Activated T-cell treated with anti-CD3 and anti-CD28 coated beads, Interleukin-2, amount 50 U/mL, for 4 hours (primary cell): ENCODE data around the gene AGTPBP1. TPM values are rescaled to one million over a fixed set of nuclear protein-coding genes. Genes with fewer than 3 reads are reported as not detected.

ENCODE experiments used
- ATAC-seq, 2 donors: fragments of 200-7000 bp; cut with Tn5 transposase; one replicate each; pipeline ENCODE4 v1.10.0; 2021
- DNase-seq: peaks from one replicate; pipeline ENCODE4 v3.0.0-alpha.2; 2020
- H3K27me3 Mint-ChIP-seq: one replicate; pipeline ENCODE4 v1.8.0; 2021; ENCODE audit warnings: low read depth, mixed read lengths
- H3K36me3 Mint-ChIP-seq: one replicate; pipeline ENCODE4 v1.8.0; 2022; ENCODE audit warnings: mixed read lengths; ENCODE audit not compliant: insufficient read depth
- H3K4me1 Mint-ChIP-seq: one replicate; pipeline ENCODE4 v1.8.0; 2021; ENCODE audit warnings: low read depth, mixed read lengths
- H3K4me3 Mint-ChIP-seq: one replicate; pipeline ENCODE4 v1.8.0; 2021; ENCODE audit warnings: mild to moderate bottlenecking, moderate library complexity, mixed read lengths
- H3K9me3 Mint-ChIP-seq: one replicate; pipeline ENCODE4 v1.8.0; 2021; ENCODE audit warnings: mixed read lengths
- total RNA-seq, 3 donors: library from RNA; stranded (reverse); gene quantifications; one replicate each; pipeline ENCODE4 v1.2.1, GENCODE V29; 2021

Gene AGTPBP1
- total RNA-seq, 3 donors from 2014 or later, result 17.2 to 20.3 (median 17.8) TPM

DNA sequence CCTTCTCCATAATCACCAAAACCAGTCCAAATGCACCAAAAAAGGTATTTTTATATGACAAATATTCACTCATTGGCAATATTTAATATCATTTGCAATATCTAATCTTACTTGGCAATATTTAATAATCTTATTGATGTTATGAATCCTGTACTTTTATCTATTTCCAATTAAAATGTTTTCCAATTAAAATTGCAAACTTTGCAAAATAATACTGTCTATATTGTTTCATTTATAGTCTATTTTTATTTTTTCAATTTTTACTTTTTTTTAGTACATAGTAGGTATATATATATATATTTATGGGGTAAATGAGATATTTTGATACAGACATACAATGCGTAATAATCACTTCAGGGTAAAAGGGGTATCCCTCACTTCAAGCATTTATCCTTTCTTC is 109.9 kb downstream of the AGTPBP1 start:
- ATAC-seq (no peak), DNase-seq (no peak)
- Mint-ChIP-seq H3K27me3 (no peaks in the 10 kb centered on the region), H3K36me3 (peaks cover 22% of the 10 kb centered on the region), H3K4me1 (no peaks in the 10 kb centered on the region), H3K9me3 (no peaks in the 10 kb centered on the region), H3K4me3 (no peak overlapping the region)

DNA sequence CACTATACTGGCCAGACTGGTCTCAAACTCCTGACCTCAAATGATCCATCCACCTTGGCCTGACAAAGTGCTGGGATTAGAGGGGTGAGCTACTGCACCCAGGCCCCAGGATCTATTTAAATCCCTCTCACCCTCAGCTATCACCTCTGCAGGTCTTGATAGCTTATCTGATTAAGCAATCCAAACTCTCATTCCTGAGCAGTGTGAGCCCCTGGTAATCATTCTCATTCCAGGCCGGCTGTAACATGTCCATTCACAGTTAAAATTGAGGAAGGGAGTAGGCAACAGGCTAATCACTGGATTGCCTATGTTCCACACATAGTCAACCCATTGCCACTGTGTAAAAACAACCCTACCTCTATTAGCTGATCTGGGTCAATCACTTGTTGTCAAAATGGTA is 111.1 kb downstream of the AGTPBP1 start:
- Mint-ChIP-seq H3K9me3 (no peaks in the 10 kb centered on the region), H3K4me3 (no peak overlapping the region), H3K27me3 (no peaks in the 10 kb centered on the region), H3K4me1 (no peaks in the 10 kb centered on the region), H3K36me3 (peaks cover 16% of the 10 kb centered on the region)
- DNase-seq, result no peak
- ATAC-seq, result no peak

DNA sequence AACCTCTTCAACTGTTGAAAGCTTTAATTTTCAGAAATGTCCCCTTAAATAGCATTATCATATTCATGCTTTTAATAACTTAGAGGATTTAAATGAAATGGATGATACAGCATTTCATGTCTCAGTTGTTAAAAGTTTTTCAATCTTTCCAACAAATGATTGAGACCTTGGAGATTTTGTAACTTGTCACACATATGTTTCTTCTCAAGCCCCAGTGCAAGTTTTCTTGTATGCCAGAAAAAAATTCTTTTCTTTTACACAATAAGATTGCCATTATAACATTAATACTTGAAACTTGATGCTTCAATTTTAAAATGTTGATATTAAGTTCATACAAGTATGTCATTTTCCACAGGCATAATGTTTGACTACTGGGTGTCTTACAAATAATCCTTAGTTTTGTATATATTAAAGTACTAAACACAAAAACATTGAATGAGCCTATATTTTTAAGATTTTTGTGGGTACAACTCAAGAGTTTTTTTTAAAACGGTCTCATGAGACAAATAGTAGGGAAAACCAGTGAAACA is 124.5 kb downstream of the AGTPBP1 start:
- Mint-ChIP-seq H3K4me3 (no peak overlapping the region), H3K36me3 (peaks cover 14% of the 10 kb centered on the region), H3K4me1 (no peaks in the 10 kb centered on the region), H3K27me3 (no peaks in the 10 kb centered on the region), H3K9me3 (no peaks in the 10 kb centered on the region)
- ATAC-seq (no peak), DNase-seq (no peak)

DNA sequence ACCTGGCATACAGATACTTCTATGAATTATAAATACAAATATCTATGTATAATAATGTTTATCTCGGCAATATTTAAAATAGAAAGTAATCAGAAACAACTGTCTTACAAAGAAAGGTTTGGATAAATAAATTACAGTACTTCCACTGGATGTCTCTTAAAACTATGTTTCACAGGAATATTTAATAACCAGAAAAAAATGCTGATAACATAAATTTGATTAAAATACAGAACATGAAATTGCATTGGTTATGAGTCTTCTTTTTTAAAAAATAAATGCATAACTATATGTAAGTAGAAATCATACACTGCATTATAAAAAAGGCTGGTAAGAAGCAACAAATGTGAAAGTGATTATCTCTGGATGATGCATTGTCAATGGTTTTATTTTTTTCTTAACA is 126.0 kb downstream of the AGTPBP1 start:
- no peak overlapping the region for H3K4me3 Mint-ChIP-seq
- DNase-seq (no peak), ATAC-seq (no peak)
- no peaks in the 10 kb centered on the region for H3K4me1 Mint-ChIP-seq
- H3K9me3 Mint-ChIP-seq, result no peaks in the 10 kb centered on the region
- H3K36me3 Mint-ChIP-seq, result peaks cover 14% of the 10 kb centered on the region
- H3K27me3 Mint-ChIP-seq, result no peaks in the 10 kb centered on the region

DNA sequence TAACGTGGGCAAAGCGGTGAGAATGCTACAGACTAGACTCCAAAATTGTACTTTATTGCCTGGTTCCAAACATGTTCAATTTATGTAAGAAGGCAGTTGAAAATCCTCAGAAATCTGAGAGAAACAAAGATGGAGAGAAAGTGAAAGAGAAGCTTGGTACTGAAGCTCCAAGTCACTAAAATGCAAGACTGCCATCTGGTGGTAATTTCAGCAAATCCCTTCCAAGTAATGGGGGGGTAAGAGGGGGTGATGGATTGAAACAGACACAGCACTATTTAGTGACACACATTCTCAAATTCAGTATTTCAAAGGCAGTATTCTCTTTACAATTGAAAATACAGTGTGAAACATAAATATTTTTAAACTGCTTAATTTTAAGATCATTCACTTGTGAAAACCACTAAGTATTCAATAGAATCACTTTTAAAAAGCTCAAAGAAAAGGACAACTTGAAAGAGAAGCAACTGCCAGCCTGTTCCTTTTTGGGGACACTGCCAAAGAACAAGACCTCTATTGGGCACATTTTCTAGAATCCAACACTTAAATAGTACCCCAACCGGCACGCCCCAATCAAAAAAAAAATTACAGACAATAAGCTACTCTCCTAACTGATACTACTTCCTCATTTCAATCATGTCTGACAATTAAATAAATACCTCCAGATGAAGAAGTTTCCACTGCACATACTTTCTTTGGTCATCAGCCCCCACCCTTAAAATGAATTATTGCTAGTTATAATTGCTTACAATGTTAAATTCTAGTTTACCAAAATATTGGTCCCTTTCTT is 131.5 kb downstream of the AGTPBP1 start:
- H3K4me1 Mint-ChIP-seq, result peaks cover 7% of the 10 kb centered on the region
- H3K9me3 Mint-ChIP-seq, result no peaks in the 10 kb centered on the region
- ATAC-seq, result peak; percentile 86 to 89
- DNase-seq, result no peak
- no peaks in the 10 kb centered on the region for H3K27me3 Mint-ChIP-seq
- H3K36me3 Mint-ChIP-seq, result peaks cover 8% of the 10 kb centered on the region
- no peak overlapping the region for H3K4me3 Mint-ChIP-seq

DNA sequence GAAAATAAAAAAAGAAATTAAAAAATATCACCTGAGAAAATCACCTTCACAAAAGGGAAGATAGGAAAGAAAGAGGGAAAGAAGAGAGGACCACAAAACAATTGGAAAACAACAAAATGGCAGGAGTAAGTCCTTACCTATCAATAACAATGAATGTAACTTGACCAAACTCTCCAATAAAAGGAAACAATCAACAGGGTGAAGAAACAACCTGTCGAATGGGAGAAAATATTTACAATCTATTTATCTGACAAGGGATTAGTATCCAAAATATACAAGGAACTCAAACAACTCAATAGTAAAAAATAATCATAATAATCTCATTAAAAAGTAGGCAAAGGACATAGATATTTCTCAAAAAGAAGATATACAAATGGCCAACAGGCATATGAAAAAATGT is 135.8 kb downstream of the AGTPBP1 start:
- H3K4me1 Mint-ChIP-seq, result peaks cover 17% of the 10 kb centered on the region
- H3K27me3 Mint-ChIP-seq, result no peaks in the 10 kb centered on the region
- DNase-seq (no peak), ATAC-seq (no peak)
- no peak overlapping the region for H3K4me3 Mint-ChIP-seq
- H3K36me3 Mint-ChIP-seq, result peaks cover 34% of the 10 kb centered on the region
- H3K9me3 Mint-ChIP-seq, result no peaks in the 10 kb centered on the region

DNA sequence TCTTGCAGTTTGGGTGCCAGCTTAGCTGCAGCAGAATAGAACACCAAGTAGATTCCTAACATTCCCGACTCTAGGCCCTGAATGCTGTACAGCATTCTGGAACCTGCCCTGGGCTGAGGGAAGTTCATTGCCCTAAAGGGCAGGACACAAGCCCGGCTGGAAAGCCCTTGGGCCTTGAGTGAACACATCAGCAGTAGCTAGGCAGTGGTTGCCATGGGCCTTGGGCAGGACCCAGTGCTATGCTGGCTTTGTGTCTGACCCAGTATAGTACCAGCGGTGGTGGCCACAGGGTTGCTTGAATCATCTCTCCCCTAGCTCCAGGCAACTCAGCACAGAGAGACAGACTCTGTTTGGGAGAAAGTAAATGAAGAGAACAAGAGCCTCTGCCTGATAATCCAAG is 137.8 kb downstream of the AGTPBP1 start:
- Mint-ChIP-seq H3K4me3 (no peak overlapping the region), H3K27me3 (no peaks in the 10 kb centered on the region)
- ATAC-seq, result no peak

DNA sequence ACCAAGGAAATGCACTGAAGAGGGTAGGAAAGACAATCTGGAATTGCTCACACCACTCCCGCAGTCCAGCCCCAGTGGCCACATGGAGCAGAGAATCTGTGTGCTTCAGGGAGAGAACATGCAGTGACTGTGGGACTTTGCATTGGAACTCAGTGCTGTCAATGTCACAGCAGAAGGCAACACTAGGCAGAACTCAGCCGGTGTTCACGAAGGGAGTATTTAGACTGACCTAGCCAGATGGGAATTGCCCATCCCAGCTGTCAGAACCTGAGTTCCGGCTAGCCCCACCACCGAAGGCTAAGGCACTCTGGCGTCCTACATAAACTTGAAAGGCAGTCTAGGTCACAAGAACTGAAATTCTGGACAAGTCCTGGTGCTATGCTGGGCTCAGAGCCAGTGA is 139.0 kb downstream of the AGTPBP1 start:
- Mint-ChIP-seq H3K27me3 (no peaks in the 10 kb centered on the region), H3K4me1 (peaks cover 15% of the 10 kb centered on the region), H3K9me3 (no peaks in the 10 kb centered on the region), H3K36me3 (peaks cover 37% of the 10 kb centered on the region), H3K4me3 (no peak overlapping the region)
- ATAC-seq, result no peak
- DNase-seq, result no peak

More for the DNA sequence above, 137.8 kb downstream of the AGTPBP1 start:
- H3K36me3 Mint-ChIP-seq, result peaks cover 37% of the 10 kb centered on the region
- no peak for DNase-seq
- peaks cover 18% of the 10 kb centered on the region for H3K4me1 Mint-ChIP-seq
- no peaks in the 10 kb centered on the region for H3K9me3 Mint-ChIP-seq

DNA sequence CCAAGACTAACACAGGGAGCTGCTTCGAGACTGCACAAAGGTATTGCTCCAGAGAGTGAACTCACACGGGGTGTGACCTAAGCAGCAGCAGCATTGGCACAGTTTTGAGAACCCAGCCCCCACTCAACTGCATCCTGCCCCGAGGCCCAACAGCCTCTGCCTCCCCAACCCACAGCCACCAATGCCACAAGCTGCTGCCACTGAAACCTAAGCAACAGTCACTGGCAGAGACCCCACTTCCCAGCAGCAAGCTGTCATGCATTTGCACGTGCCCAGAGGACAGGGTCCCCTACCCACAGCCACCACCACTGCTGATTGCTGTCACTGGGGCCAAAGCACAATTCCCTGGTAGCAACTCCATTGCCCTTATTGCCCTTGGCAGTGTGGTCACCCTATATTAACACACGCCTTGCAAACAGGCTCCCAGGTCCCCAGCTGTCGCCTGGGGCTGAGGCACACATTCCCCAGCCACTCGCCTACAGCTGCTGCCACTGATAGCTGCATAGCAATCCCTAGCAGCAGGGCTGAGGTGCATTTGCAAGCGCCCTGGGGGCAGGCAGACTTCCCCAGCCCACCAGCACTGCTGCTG is 141.0 kb downstream of the AGTPBP1 start:
- no peaks in the 10 kb centered on the region for H3K27me3 Mint-ChIP-seq
- H3K36me3 Mint-ChIP-seq, result peaks cover 37% of the 10 kb centered on the region
- DNase-seq (no peak), ATAC-seq (no peak)
- H3K4me3 Mint-ChIP-seq, result no peak overlapping the region
- H3K4me1 Mint-ChIP-seq, result peaks cover 15% of the 10 kb centered on the region
- H3K9me3 Mint-ChIP-seq, result no peaks in the 10 kb centered on the region

DNA sequence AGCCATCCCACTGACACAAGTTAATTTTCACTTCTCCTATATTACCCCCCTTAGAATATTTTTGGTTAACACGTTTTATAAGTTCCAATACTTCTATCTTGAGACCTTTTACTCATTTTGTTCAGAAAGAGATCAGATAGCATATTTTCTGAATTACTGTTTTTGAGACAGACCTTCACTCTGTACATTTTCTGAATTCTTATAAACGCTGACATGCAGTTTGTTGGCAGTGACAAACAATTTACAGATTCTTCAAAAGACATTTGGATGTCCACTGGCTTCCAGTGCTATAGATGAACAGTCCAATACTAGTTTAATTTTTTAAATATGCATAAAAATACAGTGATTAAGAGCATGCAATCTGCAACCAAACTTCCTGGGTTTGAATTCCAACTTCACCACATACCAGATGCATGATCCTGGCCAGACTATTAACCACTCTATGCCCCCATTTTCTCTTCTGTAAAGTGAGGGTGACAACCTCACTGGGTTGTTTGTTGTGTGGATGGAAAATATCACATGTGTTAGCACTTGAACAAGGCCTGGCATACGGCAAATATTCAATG is 142.1 kb downstream of the AGTPBP1 start:
- ATAC-seq (no peak), DNase-seq (no peak)
- H3K36me3 Mint-ChIP-seq, result peaks cover 31% of the 10 kb centered on the region
- no peak overlapping the region for H3K4me3 Mint-ChIP-seq
- H3K4me1 Mint-ChIP-seq, result peaks cover 15% of the 10 kb centered on the region
- no peaks in the 10 kb centered on the region for H3K9me3 Mint-ChIP-seq
- H3K27me3 Mint-ChIP-seq, result no peaks in the 10 kb centered on the region

DNA sequence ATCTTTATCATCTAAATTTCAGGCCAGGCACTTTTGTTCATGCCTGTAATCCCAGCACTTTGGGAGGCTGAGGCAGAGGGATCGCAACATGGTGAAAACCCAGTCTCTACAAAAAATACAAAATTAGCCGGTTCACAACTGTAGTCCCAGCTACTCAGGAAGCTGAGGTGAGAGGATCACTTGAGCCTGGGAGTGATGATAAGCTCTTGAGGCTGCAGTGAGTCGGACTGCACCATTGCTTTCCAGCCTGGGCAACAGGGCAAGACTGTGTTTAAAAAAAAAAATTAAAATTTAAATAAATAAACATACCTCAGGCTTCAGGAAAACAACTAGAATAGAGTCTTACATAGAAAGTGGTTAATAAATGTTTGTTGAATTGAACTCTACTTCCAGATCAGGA is 147.4 kb downstream of the AGTPBP1 start:
- DNase-seq (no peak), ATAC-seq (no peak)
- no peaks in the 10 kb centered on the region for H3K27me3 Mint-ChIP-seq
- no peaks in the 10 kb centered on the region for H3K9me3 Mint-ChIP-seq
- H3K36me3 Mint-ChIP-seq, result peaks cover 37% of the 10 kb centered on the region
- H3K4me3 Mint-ChIP-seq, result no peak overlapping the region
- H3K4me1 Mint-ChIP-seq, result peaks cover 2% of the 10 kb centered on the region

DNA sequence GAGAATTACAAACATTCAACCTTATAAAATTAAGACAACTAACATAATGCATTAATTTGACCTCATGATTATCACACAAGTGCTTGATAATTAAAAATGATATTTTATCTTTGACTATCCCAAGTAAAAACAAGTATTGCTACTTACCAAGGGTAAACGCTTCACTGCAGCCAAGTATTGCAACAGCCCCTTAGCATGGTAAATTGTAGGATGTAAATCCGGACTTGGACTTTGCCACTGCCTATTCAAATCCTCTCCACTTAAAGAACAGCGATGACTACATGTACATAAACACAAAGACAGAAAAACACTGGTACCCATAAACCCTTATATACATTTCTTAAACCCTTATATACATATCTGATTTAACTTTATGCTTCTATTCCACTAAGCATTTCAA is 155.1 kb downstream of the AGTPBP1 start:
- H3K36me3 Mint-ChIP-seq, result peaks cover 34% of the 10 kb centered on the region
- no peaks in the 10 kb centered on the region for H3K9me3 Mint-ChIP-seq

DNA sequence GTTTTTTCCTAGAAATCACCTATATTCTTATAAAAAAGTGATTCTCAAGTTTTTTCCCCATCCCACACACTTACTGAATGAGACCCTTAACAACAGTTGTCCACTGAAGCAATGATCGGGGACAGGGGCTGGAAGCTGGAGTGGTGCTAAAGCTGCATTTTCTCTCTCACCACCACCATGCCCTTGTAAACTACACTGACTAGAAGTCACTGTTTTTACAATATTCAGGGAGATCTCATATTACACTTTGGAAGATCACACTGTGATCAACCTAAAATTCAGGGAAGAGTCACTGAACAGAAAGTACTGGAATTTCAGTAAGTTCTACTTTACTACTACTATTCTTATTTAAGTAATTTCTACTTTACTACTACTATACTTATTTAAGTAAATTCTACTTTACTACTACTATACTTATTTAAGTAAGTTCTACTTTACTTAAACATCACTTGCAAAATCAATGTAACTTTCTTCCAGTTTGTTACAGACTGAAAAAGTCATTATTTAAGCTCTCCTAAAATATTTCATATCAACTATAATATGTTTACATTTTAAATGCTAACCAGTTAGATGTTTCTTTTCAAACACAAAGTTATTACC is 164.3 kb downstream of the AGTPBP1 start:
- ATAC-seq (no peak), DNase-seq (no peak)
- Mint-ChIP-seq H3K4me3 (no peak overlapping the region), H3K9me3 (no peaks in the 10 kb centered on the region), H3K27me3 (no peaks in the 10 kb centered on the region), H3K36me3 (peaks cover 8% of the 10 kb centered on the region), H3K4me1 (no peaks in the 10 kb centered on the region)

More for the DNA sequence above, 155.1 kb downstream of the AGTPBP1 start:
- no peak for DNase-seq
- no peak overlapping the region for H3K4me3 Mint-ChIP-seq
- H3K4me1 Mint-ChIP-seq, result peaks cover 2% of the 10 kb centered on the region
- no peak for ATAC-seq
- no peaks in the 10 kb centered on the region for H3K27me3 Mint-ChIP-seq

DNA sequence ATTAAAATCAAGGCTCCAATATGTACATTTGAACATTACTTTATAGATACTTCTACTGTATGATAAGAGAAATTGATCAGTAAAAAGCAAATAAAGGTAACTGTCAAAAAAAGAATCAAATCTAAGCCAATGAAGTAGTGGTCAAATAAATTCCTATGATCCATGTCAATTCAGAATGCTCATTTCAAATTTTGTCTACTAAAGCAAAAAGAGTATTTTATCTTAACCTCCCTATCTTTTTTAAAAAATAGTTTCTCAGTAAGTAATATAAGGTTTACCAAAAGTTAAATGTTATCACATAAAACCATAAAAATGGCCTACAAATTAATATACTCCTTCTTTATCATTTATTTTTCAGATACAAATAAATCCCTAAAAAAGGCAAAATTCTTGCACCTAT is 165.9 kb downstream of the AGTPBP1 start:
- no peaks in the 10 kb centered on the region for H3K27me3 Mint-ChIP-seq
- no peak for DNase-seq
- ATAC-seq, result no peak
- H3K4me3 Mint-ChIP-seq, result no peak overlapping the region
- H3K4me1 Mint-ChIP-seq, result no peaks in the 10 kb centered on the region
- H3K9me3 Mint-ChIP-seq, result no peaks in the 10 kb centered on the region
- peaks cover 14% of the 10 kb centered on the region for H3K36me3 Mint-ChIP-seq
